ENCODE data around the gene PPP6R2. TPM values are rescaled to one million over a fixed set of nuclear protein-coding genes. Genes with fewer than 3 reads are reported as not detected.

The PPP6R2 gene
- total RNA-seq, 1 donor from 2014 or later = 71.7 TPM

DNA sequence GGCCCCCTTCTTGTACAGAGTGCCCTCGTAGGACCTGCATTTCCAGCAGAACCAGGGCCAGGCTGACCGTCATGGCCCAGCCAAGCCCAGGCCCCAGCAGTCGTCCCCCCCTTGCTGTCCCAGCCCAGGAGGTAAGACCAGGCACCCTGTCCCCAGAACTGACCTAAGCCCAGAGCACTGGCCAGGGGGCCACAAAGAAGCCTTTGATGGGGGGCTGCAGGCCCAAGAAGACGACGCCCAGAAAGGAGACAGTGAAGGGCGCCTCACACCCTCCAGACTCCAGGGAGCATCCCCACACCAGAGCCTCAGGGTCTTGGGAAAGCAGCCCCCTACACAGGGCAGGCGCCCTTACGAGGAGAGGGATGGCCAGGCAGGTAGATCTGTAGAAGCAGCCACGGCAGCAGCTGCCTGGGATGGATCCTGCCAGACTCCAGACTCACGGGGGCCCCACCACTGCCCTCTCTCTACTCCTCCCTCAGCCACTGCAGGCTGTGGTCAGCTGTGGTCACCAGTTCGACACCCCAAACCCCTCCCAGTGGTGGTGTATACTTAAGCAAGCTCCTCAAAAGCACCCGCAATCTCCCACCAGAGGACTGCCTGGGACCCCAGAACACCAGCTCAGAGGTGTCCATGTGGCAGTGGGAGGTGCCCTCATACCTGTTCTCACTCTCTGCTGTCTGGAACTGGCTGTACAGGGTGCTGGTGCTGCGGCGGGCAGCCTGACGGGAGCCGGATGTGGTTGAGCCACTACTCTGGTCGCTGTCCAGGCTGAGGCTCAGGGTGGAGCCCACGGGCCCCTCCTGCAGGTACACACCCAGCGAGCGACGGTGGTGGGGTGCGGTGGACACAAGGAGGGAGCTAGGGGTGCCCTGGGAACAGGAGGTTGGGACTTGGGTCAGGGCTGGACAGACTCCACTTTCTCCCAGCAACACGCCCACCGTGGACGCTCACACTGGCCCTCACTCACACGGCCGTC lies 104.7 kb downstream of the PPP6R2 start:
- no peak for DNase-seq

DNA sequence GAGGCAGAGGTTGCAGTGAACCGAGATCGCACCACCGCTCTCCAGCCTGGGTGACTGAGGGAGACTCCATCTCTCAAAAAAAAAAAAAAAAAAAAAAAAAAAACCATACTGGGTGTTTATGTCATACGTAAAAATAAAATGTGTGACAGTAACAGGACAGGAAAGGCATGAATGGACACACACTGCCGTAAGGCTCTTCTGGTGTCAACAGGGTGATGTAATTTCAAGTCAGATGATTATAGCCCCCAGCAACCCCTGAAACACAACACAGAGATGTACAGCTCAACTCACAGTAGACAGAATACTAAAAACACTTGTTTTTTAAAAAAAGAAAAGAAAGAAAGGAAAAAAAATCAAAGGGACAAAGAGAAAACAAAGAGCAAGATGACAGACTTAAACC lies 109.5 kb downstream of the PPP6R2 start:
- DNase-seq = no peak

DNA sequence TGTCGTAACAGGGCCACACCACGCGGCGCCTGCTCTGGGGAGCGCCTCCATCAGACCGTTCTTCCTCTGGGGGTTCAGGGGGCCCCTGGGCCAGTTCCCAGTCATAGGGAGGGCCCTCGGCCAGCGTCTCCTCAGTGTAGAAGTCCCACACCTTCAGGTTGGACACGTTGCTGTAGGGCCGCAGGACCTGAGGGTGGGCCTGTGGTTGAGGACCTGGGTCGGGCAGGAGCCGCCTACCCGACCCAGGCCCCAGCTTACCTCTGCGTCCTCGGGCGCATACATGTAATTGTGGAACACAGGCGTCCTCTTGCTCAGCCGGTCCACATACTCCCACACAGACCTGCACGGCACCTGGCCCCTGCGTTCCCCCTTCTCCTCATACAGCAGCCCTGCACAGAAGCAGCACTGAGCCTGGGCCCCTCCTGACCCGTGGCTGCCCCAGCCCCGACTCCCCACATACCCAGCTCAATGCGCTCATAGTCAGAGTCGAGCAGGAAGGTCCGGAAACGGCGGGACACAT lies 111.5 kb downstream of the PPP6R2 start:
- DNase-seq = no peak

DNA sequence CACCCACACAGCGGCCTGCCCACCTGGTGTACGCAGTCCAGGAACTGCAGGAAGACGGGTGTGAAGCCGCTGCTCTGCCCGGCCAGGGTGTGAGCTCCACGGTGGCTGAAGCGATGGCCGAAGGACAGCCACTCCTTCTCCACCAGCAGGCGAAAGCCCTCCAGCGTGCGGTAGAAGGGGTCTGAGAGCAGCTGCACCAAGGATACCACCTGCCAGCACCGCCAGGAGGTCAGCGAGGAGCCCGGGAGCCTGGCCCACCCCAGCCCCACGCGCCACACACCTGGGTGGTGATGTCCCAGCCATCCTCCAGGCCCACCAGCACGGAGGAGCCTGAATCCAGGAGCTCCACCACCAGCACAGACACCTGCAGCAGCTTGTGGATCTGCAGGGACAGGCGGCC lies 112.1 kb downstream of the PPP6R2 start:
- DNase-seq = no peak

DNA sequence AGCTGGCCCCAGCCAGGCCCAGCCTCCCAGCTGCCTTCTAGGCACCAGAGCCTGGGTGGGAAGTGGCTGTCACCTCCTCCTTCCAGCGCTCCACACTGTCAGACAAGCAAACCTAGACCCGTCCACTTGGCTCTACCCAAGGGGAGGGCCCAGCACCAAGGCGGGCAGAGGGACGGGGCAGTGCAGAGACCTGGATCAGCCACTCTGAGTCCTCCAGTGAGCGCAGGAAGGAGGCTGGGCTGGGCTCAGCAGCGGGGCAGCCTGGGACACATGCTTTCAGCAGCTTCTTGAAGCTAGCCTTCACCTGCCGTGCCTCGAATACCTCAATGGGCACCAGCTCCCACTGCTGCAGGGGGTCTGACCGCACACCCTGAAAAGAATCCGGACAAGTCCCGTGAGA lies 112.9 kb downstream of the PPP6R2 start:
- DNase-seq = no peak

DNA sequence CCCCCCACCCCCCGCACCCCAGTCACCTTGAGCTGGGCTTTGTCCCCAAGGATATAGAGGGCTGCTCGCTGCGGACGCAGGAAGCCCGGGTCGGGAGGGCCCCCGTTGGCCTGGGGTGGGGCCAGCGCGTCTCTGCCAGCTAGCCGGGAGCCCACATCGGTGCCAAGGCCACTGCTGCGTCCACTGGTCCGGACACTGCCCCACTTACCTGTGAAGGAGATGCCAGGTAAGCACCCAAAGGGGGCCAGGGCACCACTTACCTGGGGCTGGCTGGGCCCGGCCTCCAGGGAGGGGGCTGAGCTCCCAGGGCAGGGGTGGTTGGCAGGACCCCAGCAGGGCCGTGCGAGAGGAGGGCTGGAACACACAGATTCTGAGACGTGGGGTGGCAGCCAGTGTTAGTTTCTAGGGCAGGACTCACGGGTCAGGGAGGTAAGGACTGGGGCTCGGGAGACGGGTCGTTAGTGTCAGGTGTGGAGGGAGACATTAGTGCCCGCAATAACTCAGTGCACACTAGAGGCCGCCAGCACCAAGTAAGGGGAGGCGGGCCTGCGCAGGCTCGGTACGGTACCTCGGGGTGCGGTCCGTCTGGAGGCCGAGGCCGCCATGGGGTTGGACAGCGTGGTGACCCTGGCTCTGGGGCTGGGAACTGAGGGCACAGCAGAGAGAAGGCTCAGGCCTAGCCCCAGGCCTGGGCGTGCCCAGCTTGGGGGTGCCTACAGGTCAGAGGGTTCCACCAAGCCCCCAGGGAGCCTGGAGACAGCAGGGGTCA lies 113.5 kb downstream of the PPP6R2 start:
- DNase-seq = no peak

DNA sequence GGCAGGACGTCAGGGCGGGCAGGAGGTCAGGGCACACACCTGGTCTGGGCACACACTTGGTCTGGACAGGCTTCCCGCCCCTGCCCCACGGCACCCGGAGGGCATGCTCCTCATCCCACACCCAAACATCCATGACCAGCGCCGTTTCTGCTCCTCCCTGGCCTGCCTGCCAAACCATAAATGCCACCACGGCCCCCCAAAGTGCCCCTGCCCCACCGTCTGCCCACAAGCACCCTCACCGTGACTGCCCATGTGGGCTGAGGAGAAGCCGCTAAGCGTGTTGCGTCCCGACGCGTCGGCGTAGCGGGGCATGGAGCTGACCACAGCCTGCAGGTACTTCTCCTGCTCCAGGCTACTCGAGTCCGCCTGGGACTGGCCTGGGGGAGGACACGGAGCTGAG lies 115.9 kb downstream of the PPP6R2 start:
- DNase-seq = no peak

DNA sequence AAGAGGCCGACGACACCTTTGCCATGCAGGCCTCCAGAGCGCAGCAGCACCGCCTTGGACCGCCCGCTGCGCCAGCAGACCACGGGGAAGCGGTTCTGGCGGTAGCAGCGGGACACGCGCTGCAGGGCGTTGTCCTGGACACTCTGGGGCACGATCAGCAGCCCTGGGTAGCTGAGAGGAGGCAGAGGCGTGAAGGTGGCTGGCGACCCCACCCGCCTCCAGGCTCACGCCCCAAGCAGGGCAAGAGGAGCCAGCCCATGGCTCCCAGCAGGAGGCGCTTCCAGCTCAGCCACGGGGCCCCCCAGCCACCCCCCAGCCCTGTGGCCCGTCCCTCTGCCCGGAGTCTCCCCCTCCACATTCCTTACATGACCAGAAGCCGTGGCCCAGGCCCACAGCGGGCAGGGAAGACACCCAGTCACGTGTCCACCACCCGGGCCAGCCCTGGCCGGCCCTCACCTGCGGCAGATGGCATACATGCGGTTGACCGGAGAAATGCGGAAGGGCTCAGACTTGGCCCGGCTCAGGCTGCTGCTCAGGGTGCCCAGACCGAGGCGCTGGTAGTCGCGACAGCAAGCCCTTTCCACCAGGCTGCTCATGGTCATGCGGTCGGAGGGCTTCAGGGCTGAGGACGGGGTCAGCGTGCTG lies 116.5 kb downstream of the PPP6R2 start:
- no peak for DNase-seq

DNA sequence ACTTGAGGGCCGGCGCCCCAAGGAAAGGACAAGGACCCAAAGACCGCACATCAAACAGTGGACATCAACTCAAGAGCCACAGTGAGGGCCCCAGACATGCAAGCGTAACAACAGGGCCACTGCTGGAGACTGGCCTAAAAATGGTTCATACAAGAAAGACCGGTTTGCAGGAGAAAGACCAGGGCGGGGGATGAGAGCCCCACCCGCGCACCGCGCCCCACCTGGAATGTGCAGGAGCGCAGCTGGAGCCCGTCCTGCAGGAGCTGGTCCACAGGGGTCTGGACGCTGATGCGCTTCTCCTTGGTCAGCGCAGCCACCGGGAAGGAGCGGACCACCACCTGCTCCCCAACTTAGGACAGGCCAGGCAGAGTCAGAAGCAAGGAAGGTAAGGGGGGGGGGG lies 117.8 kb downstream of the PPP6R2 start:
- no peak for DNase-seq

DNA sequence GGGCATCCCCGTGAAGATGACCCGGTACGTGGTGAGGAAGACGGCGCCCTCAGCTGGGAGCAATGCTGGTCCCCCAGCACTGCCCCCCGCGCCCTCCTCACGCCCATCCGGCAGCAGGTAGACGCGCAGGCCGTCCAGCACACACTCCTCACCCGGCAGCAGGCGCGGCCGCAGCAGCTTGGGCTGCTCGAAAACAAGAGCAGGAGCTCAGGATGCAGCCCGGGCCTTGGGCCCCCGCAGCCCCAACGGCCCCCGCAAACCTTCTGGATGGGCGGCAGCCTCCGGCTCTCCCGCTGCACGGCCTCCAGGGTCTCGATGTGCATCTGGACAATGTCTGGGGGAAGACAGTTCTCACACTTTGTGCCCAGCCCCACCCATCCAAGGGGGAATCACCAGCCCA lies 118.4 kb downstream of the PPP6R2 start:
- no peak for DNase-seq

DNA sequence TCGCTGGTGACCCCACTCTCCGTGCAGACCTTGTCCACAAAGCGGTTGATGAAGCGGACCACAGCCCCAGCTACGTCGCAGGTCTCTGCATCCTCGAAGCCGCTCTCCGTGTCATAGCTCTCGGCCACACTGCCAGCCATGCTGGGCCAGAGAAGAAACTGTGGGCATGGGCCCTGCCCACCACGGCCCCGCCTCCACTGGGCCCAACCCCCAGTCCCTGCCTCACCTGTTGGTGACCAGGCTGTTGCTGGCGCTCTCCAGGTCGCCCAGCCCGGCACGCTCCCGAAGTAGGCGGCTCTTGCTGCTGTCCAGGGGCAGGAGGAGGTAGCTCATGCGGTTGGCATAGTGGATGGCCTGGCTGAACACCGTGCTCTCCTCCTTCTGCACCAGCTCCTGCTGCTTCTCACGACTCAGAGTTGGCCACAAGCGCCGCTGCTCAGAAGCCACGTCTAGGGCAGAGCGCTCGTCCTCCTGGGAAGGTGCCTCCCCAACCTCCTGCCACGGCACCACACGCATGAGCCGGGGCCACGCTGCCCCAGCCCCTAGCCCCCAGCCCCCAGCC lies 118.9 kb downstream of the PPP6R2 start:
- DNase-seq = no peak

DNA sequence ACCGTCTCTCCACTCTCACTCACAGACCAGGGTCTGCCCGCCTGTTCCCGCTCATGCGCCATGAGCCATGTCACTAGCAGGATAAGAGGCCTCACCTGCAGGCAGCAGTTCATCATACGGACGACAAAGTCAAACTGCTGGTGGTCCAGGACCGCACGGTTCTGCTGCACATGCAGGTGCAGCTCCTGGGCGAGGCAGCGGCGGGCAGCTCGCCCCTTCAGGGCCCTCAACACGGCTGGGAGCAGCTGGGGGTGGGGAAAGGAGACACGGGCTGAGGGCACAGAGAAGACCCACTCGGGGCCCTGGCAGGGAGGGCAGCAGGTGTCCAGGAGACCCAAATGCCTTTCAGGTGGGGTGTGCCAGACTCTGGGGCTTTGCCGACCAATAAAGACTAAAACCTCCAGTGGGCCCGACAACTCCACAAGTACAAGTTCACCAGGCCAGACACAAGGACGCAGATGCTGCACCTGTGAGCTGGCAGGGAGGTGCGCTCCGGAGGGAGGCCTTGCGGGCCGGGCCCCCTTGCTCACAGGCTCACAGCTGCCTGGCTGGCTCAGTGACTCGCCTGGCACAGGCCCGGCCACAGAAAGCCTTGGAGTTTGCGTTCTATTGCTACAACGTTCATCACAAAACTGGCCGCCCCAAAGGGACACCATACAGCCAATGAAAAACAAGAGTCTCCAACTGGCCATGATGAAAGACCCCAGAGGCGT lies 120.2 kb downstream of the PPP6R2 start:
- no peak for DNase-seq

DNA sequence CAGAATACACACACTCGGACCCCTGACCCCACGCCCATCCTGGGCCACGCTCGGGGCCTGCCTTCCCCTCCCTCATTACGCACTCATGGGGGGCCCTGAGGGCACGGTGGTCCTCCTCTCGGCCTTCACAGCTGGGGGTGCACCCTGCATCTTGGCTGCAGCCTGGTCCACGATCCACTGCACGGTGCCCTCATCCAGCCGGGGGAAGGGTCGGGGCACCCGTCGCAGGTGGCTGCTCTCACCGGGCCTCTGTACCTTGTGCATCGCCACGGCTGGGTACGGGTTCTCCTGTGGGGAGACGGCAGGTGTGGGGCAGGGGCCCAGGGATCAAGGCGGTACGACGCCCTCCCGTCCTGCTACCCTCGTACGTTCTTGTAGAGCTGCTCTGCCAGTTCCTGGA lies 121.3 kb downstream of the PPP6R2 start:
- no peak for DNase-seq

DNA sequence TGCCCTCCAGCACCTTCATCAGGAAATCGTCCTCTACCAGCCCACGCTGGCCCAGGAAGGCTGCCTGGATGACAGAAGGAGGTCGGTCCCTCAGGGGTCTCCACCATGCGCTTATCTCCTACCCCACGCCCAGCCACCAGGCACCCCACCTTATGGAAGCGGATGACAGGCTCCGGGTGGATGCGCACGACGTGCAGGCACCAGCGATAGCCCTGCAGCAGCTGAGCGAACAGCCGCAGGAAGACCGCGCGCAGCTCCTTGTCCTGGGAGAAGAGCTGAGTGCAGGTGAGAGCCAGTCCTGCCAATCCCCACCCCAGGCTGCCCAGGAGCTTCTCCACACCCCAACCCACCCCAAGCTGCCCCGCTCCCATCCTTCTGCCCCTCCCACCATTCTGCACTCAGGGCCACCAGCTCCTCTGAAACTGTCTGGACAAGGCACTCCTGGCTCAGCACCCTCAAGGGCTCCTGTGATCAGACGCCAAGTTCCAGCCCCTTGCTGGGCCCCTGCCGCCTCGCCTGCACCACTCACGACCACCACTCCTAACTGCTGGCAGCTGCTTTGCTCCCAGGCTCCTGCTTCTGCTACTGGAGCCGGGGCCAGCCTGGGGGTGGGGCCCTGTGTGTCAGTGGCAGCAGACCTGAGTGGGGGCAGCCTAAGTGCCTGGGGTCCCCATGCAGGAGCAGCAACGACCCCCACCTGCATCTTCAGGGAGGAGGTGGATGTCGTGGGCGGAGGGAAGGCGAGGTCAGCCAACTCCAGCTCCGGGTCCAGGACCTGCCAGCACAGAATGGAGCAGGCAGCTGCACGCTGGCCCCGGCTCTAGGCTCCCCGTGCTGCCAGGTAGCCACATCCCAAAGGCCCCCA lies 122.2 kb downstream of the PPP6R2 start:
- no peak for DNase-seq

DNA sequence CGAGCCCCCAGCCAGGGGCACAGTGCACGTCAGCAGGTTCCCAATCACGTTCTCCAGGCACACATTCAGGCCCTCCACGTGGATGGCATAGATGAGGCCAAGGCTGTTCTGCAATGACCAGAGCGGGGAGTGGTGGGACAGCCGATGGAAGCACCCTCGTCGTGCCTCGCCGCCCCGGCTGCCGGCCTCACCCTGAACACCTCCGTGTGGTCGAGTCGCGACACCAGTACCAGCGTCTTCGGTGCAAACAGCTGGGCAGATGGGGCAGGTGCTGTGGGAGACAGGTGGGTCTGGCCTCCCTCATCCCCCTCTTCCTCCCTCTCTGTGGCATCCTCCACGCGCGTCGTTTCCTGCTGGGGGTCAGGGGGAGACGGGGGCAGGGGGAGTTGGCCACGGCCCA lies 124.2 kb downstream of the PPP6R2 start:
- no peak for DNase-seq

DNA sequence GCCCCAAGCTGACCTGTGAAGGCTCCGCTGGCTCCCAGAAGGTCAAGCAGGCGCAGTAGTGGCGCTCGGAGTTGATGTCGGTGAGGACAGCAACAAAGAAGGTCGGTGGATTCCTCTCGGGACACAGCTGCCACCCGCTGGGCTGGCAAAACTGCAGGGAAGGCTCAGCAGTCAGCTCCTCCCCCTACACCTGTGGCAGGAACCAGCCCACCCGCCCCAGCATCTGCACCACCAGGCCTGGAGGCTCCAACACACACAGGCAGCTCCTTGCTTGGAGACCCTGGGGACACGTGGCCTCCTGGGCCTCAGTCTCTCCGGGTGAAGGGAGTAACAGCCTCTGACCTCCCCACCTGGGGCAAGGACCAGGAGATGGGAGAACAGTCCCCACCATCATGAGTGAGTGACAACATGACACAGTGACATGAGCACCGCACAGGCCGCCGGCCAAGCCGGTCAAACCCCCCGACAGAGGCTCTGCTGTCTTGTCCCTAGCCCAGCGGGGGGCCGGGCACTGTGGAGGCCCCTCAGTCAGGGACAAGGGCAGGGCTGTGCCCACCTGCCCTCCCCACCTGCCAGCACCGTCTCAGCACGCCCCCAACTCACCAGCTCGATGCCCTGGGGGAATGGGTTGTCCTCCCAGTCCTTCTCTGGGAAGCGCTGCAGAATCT lies 124.8 kb downstream of the PPP6R2 start:
- DNase-seq = no peak

DNA sequence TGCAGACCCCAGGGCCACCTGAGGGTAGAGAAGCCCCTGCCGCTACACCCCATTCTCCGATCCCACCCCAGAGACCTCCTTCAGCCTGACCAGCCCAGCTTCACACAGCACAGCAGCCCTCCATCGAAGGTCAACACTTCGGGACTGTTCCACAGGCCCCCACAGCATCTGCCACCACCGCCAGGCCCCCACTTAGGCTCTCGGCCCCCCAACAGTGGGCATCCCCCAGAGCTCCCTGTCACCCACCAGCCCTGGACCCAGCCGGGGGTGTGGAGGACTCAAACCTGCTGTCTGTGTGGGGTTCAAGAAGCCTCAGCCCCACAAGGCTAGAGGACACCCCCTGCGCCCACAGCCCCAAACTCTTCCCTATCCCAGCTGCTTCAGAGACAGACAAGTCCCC lies 125.5 kb downstream of the PPP6R2 start:
- DNase-seq = no peak

DNA sequence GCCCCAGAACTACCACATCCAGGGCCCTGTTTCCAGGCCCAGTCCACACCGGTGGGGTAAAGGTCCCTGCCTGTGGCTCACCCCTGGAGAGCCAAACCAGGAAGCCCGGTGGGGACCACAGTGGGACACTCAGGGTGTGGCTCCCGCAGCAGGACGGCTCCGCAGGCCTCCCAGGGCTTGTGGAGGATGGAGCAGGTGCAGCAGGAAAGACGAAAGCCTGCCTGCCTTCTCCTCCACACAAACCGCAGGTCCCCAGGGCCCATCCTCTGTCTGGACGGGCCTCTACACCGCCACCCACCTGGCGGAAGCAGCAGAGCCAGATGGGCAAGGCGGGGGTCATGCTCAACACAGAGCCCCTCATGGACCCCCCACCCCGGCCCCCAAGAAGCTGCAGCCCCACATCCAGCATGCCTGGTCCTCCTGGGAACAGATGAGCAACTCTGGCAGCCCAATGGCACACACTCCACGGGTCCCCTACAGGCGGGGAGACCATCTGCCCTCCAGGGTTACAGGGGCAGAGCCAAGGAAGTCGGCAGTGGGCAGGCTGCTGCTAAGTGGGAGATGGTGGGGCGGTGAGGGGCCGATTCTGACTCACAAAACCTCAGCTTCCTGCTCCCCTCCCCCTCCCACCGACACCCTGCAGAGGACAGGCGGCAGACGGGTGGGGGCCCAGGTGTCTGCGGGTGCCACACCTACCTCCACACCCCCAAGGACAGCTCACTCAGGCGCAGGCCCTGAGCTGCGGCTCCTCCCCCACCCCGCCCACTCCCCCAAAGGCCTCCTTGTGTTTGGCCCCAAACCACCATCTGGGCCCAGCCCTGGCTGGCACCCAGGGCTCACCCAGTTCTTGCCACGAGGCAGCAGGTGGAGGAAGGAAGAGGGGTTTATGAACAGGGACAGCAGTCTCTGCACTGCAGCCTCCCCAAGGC lies 126.5 kb downstream of the PPP6R2 start:
- no peak for DNase-seq

DNA sequence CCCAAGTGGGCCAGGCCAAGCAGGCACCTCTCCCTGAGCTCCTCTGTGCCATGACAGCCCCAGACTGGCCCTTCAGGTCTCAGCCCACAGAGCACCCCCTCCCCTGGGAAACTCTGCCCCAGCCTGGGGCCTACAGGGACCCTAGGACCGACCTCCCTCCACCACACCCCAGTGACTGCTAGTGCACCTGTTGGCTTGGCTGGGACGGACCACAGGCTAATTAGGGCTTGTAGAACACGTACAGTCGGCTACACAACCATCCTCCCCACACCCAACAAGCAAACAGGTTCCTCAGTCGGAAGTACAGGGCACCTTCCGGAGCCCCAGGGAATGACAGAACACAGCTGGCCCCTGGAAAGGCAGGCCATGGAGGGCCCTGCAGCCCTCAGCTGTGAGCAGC lies 127.4 kb downstream of the PPP6R2 start:
- DNase-seq = no peak
